ENCODE measurements around the gene ASCL1. TPM values are rescaled to one million over a fixed set of nuclear protein-coding genes. Genes with fewer than 3 reads are reported as not detected.

The ASCL1 gene
- total RNA-seq, 2 donors from 2014 or later = not detected

GRCh38 chr12:102939670-102940222 is 17.7 kb upstream of the ASCL1 start:
- Histone ChIP-seq H3K9me3 (no peaks in the 10 kb centered on the region), H3K27me3 (replicated peaks; ENCODE audit: insufficient read depth) (no peaks in the 10 kb centered on the region), H3K4me3 (no peak overlapping the region), H3K36me3 (no peaks in the 10 kb centered on the region), H3K27ac (no peak overlapping the region), H3K4me1 (ENCODE audit: control insufficient read depth in 1 of 2, low read depth in 2 of 2) (no peaks in the 10 kb centered on the region)
- no peak for DNase-seq (ENCODE audit: low spot score)
- no peak for ATAC-seq (ENCODE audit: insufficient number of reproducible peaks, low FRiP score, low read depth)
- TF ChIP-seq CTCF (IDR thresholded peaks at IDR 0.05) = no peak

GRCh38 chr12:102946042-102946441 is 11.4 kb upstream of the ASCL1 start:
- H3K4me3 ChIP-seq = no peak overlapping the region
- ATAC-seq (ENCODE audit: insufficient number of reproducible peaks, low FRiP score, low read depth) = no peak
- no peak overlapping the region for H3K27ac ChIP-seq
- no peaks in the 10 kb centered on the region for H3K27me3 ChIP-seq (replicated peaks; ENCODE audit: insufficient read depth)
- TF ChIP-seq CTCF (IDR thresholded peaks at IDR 0.05) = no peak
- no peak for DNase-seq (ENCODE audit: low spot score)
- H3K9me3 ChIP-seq = no peaks in the 10 kb centered on the region
- no peaks in the 10 kb centered on the region for H3K36me3 ChIP-seq
- H3K4me1 ChIP-seq (ENCODE audit: control insufficient read depth in 1 of 2, low read depth in 2 of 2) = no peaks in the 10 kb centered on the region

- H3K4me3 ChIP-seq = no peak overlapping the region
- DNase-seq (ENCODE audit: low spot score) (no peak), ATAC-seq (ENCODE audit: insufficient number of reproducible peaks, low FRiP score, low read depth) (no peak)
- H3K27ac ChIP-seq = no peak overlapping the region
- peak; percentile 64 for TF ChIP-seq CTCF (IDR thresholded peaks at IDR 0.05)
- H3K27me3 ChIP-seq (replicated peaks; ENCODE audit: insufficient read depth) = no peaks in the 10 kb centered on the region
- H3K4me1 ChIP-seq (ENCODE audit: control insufficient read depth in 1 of 2, low read depth in 2 of 2) = no peaks in the 10 kb centered on the region
- H3K36me3 ChIP-seq = no peaks in the 10 kb centered on the region
- no peaks in the 10 kb centered on the region for H3K9me3 ChIP-seq
These were observed 8.5 kb upstream of the ASCL1 start for GRCh38 chr12:102948941-102949352.

- Histone ChIP-seq H3K36me3 (no peaks in the 10 kb centered on the region), H3K4me3 (no peak overlapping the region), H3K9me3 (no peaks in the 10 kb centered on the region), H3K27me3 (replicated peaks; ENCODE audit: insufficient read depth) (no peaks in the 10 kb centered on the region), H3K27ac (no peak overlapping the region), H3K4me1 (ENCODE audit: control insufficient read depth in 1 of 2, low read depth in 2 of 2) (no peaks in the 10 kb centered on the region)
- DNase-seq (ENCODE audit: low spot score) = no peak
- no peak for TF ChIP-seq CTCF (IDR thresholded peaks at IDR 0.05)
- ATAC-seq (ENCODE audit: insufficient number of reproducible peaks, low FRiP score, low read depth) = no peak
These were observed 7.1 kb upstream of the ASCL1 start for GRCh38 chr12:102950107-102950949.

- no peak for TF ChIP-seq CTCF (IDR thresholded peaks at IDR 0.05)
- H3K36me3 ChIP-seq = no peaks in the 10 kb centered on the region
- no peaks in the 10 kb centered on the region for H3K27me3 ChIP-seq (replicated peaks; ENCODE audit: insufficient read depth)
- no peaks in the 10 kb centered on the region for H3K9me3 ChIP-seq
- H3K4me3 ChIP-seq = no peak overlapping the region
- DNase-seq (ENCODE audit: low spot score) (no peak), ATAC-seq (ENCODE audit: insufficient number of reproducible peaks, low FRiP score, low read depth) (no peak)
- H3K27ac ChIP-seq = no peak overlapping the region
- no peaks in the 10 kb centered on the region for H3K4me1 ChIP-seq (ENCODE audit: control insufficient read depth in 1 of 2, low read depth in 2 of 2)
These were observed 6.4 kb upstream of the ASCL1 start for GRCh38 chr12:102950950-102951619.

Data from thoracic aorta (tissue), 2 donors.